Measurements from ENCODE around the gene REELD1.

Gene REELD1

DNA sequence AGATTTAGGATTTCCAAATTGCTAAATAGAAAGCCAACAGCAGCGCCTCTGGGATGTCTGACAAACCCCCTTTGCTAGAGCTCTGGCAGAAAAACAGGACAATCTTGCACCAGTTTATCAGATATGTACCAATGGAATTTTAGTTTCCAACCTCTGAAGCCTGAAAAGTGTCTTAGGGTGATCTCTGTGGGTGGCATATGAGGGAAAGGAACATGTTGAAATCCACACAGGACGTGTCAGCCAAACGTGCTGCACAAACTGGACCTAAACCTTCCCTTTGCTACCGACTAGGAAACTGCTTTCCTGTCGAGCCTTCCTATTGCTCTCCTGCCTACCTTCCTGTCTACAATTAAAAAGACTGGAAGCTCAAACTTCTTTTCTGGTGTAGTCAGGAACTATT lies 53.5 kb downstream of the REELD1 start:
- DNase-seq (ENCODE audit: low spot score), result no peak

DNA sequence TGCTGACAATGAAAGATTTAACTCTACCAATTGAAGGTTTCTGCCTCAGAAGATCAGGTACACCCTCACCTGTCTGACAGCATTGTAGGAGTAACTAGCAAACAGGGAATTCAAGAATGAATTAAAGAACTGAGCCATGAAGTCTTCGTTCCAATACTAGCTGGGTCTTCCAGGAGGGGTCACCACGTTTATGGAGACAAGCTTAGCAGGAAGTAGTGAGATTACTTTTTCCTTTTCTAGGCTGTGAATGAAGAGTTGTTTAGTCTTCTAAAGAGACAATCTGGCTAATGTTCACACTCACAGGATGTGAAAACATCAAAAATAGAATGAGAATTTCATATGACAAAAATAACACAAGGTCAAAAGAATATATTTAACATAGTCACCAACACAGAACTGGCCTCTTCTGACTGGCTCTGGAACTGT lies 54.9 kb downstream of the REELD1 start:
- DNase-seq (ENCODE audit: low spot score), result no peak

DNA sequence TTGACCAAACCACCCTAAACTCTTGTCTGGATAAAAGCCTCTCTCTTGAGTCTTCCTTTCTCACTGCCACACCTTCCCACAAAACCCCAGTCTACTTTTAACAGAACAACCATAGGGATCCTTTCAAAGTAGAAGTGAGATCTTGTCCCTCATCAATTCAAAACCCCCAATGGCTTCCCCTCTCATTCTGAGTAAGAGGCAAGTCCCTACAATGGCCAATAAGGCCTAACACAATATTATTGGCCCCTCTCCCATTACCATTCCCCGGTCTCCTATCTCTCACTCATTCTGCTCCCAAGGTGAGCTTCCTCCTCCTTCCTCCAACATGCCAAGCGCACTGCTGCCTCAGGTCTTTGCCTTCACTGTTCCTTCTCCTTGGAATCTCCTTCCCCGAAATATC lies 57.1 kb downstream of the REELD1 start:
- no peak for DNase-seq (ENCODE audit: low spot score)

DNA sequence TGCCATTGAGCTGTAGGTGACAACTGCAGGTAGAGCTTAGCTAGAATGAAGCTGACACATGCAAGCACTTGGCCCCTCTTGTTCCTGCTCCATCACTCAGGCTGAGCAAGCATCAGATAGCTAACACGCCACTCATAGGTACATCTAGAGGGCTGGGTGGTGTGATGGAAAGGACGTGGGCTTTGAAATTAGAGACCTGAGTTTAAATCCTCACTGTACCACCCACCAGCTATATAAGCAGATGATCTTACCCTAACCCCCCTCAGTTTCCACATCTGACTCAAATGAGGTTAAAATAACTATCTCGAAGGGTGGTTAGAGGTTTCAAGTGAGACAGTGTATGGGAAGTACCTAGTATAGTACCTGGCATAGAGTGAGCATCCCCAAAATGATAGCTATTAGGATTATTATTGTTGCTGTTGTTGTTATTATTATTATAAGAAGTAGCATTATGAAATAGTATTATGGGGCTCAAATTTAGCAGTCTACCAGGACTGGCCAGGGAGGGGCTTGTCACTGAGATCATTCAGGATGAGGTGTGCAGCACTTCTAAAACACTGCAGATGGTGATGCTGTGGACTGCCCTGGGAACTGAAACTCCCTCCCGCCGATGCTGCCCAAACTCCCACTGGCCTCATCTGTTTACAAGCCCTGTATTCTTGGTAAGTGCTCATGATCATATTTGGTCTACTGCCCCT lies 59.0 kb downstream of the REELD1 start:
- DNase-seq (ENCODE audit: low spot score), result no peak

DNA sequence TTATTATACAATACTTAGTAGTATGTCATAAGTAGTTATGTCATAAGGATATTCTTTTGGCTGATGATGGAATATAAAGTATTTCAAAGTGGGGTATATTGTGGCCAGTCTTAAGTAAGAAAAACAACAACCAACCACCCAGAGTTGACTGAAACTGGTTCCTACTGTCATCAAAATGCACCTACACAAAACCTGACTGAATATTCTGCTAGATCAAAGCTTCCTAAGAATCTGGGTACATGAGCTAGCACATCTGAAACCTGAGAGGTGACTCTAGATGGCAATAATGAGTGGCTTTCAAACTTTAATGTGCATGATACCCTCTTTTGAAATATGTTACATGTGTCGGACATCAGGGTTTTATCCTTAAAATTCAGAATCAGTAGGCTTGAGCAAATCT lies 60.4 kb downstream of the REELD1 start:
- no peak for DNase-seq (ENCODE audit: low spot score)

DNA sequence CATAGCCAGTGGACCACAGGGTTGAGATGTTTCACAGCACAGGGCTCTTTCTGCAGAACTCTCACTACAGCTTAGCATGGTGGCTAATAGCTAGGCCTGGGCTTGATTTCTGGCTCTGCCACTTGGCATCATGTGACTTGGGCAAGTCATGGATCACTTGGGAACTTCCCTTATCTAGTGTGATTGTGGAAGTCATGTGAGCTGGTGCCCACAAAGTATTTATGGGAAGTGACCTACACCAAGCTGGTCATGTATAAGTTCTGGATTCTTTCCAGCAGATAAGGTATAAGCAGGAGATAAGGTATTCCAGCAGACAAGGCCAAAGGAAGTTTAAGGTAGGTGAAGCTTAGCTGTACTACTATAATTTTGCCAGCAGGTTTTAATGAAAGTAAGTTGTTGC lies 61.0 kb downstream of the REELD1 start:
- DNase-seq (ENCODE audit: low spot score), result no peak

DNA sequence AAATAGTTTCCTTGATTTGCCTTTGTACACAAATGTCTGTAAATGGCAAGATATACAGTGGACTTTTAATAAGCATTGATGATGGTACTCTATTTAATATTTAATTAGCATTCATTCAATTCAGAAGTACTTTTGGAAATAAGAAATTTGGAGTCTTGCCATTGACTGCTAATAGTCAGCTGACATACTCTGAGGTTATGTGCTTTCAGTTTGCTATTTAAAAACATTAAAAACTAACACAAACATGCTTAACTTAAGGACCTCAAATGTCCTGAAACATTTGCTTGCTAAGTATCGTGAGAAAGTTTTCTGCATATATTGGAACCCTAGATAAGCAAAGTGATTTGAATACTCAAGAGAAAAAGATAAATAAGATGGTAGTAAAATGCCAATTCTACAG lies 64.6 kb downstream of the REELD1 start:
- no peak for DNase-seq (ENCODE audit: low spot score)

Measured in AG08396 (cell line).